Omental fat pad (tissue), 4 donors: ENCODE data around the gene KIF2C. TPM values are rescaled to one million over a fixed set of nuclear protein-coding genes. Genes with fewer than 3 reads are reported as not detected.

Experiments
- ATAC-seq: fragments of 150-250 bp; one replicate; pipeline ENCODE4 v1.9.1; 2016; ENCODE audit warnings: mild to moderate bottlenecking, moderate library complexity; ENCODE audit not compliant: low FRiP score
- DNase-seq: peaks from one replicate; pipeline ENCODE4 v3.0.0-alpha.2; 2019; ENCODE audit warnings: low spot score
- small RNA-seq: library from RNA; depleted of rRNA; stranded (forward); fragments of <200 nt; gene quantifications from one replicate; pipeline ENCODE3, GENCODE V24; 2016
- total RNA-seq, 4 donors: library from RNA; depleted of rRNA; stranded (reverse); fragments of >200 nt; gene quantifications; one replicate each; pipeline ENCODE4 v1.1.0, GENCODE V29; 2016
- TF ChIP-seq, protein P1 (sequence below), 3 donors: fragments of 450-650 bp; IDR thresholded peaks; one replicate each; pipeline ENCODE4 v1.5.1; 2016 to 2017; ENCODE audit warnings: antibody characterized with exemption in 3 of 3, mild to moderate bottlenecking in 3 of 3, moderate library complexity in 2 of 3

KIF2C gene
- total RNA-seq, 4 donors from 2014 or later: 0.19 to 2.8 (median 0.93) TPM

DNA sequence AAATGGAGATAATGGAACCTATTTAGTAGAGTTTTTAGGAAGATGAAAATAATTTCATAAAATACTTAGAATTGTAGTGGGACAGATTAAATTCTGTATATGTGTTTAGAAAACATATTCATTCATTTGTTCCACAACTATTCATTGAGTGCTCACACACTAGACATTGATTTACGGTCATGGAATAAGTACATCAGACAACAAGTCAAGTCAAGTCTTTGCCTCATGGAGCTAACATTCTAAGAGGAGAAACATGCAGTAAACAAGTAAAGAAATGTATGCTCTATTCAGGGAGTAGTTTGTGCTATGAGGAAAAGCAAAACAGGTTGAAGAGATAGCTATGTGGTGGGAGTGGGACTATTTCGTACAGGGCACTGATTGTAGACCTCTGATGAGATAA, 77.7 kb downstream of the KIF2C start:
- TF ChIP-seq, protein P1, sequence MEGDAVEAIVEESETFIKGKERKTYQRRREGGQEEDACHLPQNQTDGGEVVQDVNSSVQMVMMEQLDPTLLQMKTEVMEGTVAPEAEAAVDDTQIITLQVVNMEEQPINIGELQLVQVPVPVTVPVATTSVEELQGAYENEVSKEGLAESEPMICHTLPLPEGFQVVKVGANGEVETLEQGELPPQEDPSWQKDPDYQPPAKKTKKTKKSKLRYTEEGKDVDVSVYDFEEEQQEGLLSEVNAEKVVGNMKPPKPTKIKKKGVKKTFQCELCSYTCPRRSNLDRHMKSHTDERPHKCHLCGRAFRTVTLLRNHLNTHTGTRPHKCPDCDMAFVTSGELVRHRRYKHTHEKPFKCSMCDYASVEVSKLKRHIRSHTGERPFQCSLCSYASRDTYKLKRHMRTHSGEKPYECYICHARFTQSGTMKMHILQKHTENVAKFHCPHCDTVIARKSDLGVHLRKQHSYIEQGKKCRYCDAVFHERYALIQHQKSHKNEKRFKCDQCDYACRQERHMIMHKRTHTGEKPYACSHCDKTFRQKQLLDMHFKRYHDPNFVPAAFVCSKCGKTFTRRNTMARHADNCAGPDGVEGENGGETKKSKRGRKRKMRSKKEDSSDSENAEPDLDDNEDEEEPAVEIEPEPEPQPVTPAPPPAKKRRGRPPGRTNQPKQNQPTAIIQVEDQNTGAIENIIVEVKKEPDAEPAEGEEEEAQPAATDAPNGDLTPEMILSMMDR (IDR thresholded peaks at IDR 0.05): no peak
- DNase-seq (no peak), ATAC-seq (no peak)

Small RNAs within 50 kb of the gene (small RNA-seq; reads per million reads assigned to genes)
- gene RNU5D-1 (0.64 reads per million), gene RNU5F-1 (0.52 reads per million), gene SNORD38A (625 reads per million, percentile 98 among the genes with 10 or more reads in this experiment), gene SNORD38B (not detected), gene SNORD46 (2,034 reads per million, percentile 99 among the genes with 10 or more reads in this experiment), gene SNORD55 (not detected)

Other genes starting within 250 kb of the KIF2C start
- 10 to 100 TPM in 3 of 4 donors, 1 to 10 TPM in 1; 7.6 to 14.0 (median 10.3) TPM for gene TMEM53, start 65.4 kb upstream of the KIF2C start, total RNA-seq
- gene ARMH1, start 65.1 kb upstream of the KIF2C start, total RNA-seq: 1 to 10 TPM in 3 of 4 donors, under 1 TPM in 1; 0.47 to 2.4 (median 1.2) TPM
- not detected for gene RNU5D-1, start 8.7 kb upstream of the KIF2C start, total RNA-seq
- 1,000 to 10,000 TPM; 1,945 to 2,684 (median 2,276) TPM for gene RPS8, start 35.7 kb downstream of the KIF2C start, total RNA-seq
- gene BEST4, start 48.3 kb downstream of the KIF2C start, total RNA-seq: under 1 TPM in 1 of 4 donors, not detected in 3; 0.24 TPM
- 100 to 1,000 TPM in 1 of 4 donors, 10 to 100 TPM in 3; 27.6 to 156 (median 73.9) TPM for gene PLK3, start 60.5 kb downstream of the KIF2C start, total RNA-seq
- 1 to 10 TPM in 1 of 4 donors, under 1 TPM in 1, not detected in 2; 0.65 to 6.3 TPM for gene DYNLT4, start 67.5 kb downstream of the KIF2C start, total RNA-seq
- 10 to 100 TPM in 2 of 4 donors, 1 to 10 TPM in 2; 7.5 to 29.8 (median 12.2) TPM for gene BTBD19, start 68.7 kb downstream of the KIF2C start, total RNA-seq
- under 1 TPM; 0.09 to 0.63 (median 0.43) TPM for gene PTCH2, start 103.4 kb downstream of the KIF2C start, total RNA-seq
- 10 to 100 TPM; 25.2 to 29.8 (median 26.6) TPM for gene EIF2B3, start 246.8 kb downstream of the KIF2C start, total RNA-seq